NCI-H2196 (cell line): ENCODE measurements around the gene AP4M1.
"Not testable (repeated sequence)": the region's sequence is repeated elsewhere in the genome, so short reads cannot be mapped to it uniquely, and the experiment has no call there.

Source experiments
- DNase-seq: peaks from one replicate; lab custom pipeline; 2025; ENCODE audit not compliant: unreplicated experiment; lab: John Stamatoyannopoulos, UW

AP4M1 gene

DNA sequence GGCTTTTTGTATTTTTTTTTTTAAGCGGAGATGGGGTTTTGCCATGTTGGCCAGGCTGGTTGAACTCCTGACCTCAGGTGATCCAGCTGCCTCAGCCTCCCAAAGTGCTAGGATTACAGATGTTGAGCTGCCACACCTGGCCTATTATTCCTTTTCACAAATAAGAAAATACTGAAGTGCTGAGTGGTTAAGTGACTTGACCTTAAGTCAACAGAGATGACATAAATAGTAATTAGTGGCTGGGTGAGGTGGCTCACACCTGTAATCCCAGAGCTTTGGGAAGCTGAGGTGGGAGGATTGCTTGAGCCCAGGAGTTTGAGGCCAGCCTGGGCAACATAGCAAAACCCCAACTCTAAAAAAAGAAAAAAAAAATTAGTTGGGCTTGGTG, 28.8 kb downstream of the AP4M1 start:
- DNase-seq, result peak; percentile 60

- DNase-seq, result peak; percentile 85
These were observed 29.4 kb downstream of the AP4M1 start for GRCh38 chr7:100130608-100131453.

- DNase-seq, result no peak
These were observed 30.7 kb downstream of the AP4M1 start for GRCh38 chr7:100132126-100132525.

GRCh38 chr7:100132697-100133151, 31.3 kb downstream of the AP4M1 start:
- DNase-seq, result peak; percentile 62

DNA sequence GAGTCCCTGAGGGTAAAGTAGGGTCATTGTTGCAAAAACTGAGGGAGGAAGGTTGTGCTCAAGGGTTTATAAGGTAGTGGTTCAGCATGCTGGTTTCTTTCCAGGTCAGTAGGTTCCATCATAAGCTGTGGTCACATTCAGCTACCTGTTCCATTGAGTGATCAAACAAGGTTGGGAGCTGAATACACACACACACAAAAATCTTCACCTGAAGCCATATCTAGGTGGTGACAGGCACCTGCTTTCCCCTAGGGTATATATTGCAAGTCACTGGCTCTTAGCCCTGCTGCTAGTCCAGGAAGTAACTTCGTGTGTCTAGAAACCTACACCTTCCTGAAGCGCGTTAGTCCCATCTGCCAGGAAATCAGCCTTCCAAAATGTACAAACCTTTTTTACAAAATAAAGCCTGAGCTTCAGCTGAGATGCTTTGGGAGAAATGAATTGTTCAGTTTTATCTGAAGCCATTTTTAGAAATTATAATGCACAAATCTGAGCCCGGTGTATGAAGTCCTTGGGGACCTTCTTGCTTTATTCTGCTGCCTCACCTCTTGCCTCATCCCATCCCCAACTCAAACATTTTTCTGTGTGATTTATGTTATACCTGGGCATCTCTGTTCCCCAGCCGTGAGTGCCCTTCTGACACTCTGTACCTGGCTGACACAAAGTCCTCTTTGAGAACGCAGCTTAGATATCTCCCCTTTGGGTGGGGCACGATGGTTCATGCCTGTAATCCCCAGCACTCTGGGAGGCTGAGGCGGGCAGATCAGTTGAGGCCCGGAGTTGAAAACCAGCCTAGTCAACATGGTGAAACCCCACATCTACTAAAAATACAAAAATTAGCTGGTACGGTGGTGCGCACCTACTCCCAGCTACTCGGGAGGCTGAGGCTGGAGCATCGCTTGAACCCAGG, 36.7 kb downstream of the AP4M1 start:
- DNase-seq, result peak; percentile 65

GRCh38 chr7:100141555-100141949, 40.1 kb downstream of the AP4M1 start:
- no peak for DNase-seq

- no peak for DNase-seq
These were observed 41.0 kb downstream of the AP4M1 start for GRCh38 chr7:100142461-100142860.

DNA sequence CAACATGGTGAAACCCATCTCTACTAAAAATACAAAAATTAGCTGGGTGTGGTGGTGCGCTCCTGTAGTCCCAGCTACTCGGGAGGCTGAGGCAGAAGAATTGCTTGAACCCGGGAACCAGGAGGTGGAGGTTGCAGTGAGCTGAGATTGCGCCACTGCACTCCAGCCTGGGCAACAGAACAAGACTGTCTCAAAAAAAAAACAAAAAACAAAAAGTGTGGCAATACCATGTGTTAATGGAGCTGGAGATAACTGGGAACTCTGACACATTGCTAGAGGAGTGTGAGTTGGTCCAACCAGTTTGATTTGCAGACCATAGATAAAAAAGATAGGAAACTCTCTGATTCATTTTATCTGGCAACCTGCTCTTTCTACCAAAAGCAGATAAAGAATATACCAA, 44.9 kb downstream of the AP4M1 start:
- DNase-seq, result not testable (repeated sequence)

DNA sequence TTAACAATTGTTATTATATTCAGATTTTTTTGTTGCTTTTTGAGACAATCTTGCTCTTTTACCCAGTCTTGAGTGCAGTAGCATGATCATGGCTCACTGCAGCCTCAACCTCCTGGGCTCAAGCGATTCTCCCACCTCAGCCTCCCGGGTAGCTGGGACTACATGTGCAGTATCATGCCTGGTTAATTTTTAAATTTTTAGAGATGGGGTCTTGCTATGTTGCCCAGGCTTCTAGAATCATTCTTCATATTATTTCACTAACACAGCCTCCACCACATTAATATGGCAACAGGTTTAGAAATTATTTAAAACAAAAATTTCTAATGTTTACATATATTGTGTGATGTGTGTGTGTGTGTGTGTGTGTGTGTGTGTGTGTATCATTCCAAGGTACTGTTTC, 45.8 kb downstream of the AP4M1 start:
- DNase-seq, result no peak

- no peak for DNase-seq
These were observed 46.7 kb downstream of the AP4M1 start for GRCh38 chr7:100148225-100148558.

- DNase-seq, result peak; percentile 99
These were observed 47.3 kb downstream of the AP4M1 start, which contains the start of gene LAMTOR4 for GRCh38 chr7:100148559-100149328. LAMTOR4 (plus strand) TSS chr7:100148918; CDS start chr7:100148973, 55 bp downstream.

GRCh38 chr7:100152404-100152803, 51.0 kb downstream of the AP4M1 start:
- DNase-seq, result no peak

DNA sequence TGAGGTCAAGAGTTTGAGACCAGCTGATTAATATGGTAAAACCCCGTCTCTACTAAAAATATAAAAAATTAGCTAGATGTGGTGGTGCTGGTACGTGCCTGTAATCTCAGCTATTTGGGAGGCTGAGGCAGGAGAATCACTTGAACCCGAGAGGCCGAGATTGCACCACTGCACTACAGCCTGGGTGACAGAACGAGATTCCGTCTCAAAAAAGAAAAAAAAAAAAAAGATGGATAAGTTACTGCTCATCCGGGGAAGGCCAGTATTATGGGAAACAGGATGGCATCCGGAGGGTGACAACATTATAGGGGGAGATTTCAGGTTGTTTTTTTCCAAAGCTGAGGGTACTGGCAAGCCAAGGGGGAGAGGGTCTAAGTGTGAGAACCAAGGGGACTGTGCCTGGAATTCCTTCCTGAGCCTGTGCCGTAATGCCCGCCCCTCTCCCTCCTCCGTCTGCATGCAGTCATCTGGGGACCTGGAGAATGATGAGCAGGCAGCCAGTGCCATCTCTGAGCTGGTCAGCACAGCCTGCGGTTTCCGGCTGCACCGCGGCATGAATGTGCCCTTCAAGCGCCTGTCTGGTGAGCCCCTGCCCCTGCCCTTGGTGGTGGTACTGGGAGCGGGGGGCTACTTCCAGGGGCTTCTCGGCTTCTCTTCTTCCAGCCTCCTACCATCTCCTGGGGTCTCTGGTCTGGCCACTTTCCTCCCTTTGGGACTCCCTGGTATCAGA, 51.7 kb downstream of the AP4M1 start:
- no peak for DNase-seq

GRCh38 chr7:100153708-100154535, 52.5 kb downstream of the AP4M1 start:
- no peak for DNase-seq

GRCh38 chr7:100154651-100155491, 53.4 kb downstream of the AP4M1 start:
- no peak for DNase-seq

- no peak for DNase-seq
These were observed 54.3 kb downstream of the AP4M1 start for GRCh38 chr7:100155553-100156317.

DNA sequence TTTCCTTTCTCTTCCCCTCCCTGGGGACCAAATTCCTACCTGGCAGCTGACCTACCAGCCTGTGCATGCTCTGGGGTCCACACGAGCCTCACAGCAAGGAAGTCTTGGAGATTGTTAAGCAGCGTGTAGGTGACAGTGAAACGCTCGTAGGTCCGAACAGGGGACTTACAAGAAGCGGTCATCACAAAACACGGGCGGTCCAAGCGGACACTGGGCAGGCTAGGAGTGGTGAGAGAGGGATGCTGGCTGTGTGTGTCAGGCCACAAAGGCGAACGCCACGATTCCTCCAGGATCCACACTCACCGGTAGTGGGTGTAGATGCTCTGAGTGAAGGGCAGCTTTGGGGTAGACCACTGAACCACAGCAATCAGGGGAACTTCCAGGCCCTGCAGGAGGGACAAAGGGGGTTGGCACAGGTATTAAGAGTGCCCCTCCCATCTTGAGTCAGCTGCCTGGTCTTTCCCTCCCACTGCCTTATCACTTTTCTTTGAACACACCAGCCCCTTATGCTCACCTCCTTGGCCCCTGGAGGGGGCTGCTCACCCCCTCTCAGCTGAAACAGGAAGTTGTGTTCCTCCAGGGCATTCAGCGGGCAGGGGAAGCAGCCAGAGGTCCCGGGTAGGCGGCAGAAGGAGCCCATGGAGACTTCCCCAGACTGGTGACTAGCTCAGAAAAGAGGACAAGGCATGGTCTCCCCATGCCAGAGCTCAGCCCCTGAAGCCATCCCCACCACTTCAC, 55.1 kb downstream of the AP4M1 start:
- DNase-seq, result no peak

DNA sequence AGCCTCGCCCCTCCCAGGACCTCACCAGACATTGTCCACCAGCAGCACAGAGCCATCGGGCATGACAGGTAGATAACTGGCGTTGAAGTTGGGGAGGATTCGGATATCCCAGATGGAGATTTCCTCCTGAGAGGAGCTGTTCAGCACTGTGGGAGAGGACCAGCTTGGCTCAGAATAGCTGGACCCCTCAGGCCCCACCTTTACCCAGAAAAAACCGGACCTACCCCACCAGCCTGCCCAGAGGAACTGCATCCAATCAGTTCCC, 55.6 kb downstream of the AP4M1 start:
- DNase-seq, result peak; percentile 28
